OCI-LY7 (cell line): Measurements from ENCODE around the gene PRMT2. TPM values are rescaled to one million over a fixed set of nuclear protein-coding genes. Genes with fewer than 3 reads are reported as not detected.

ENCODE experiments used
- BruUV-seq: library from RNA; stranded (reverse); fragments of 400-500 nt; replicated peaks from 2 replicates; lab custom pipeline; 2021; lab: Mats Ljungman, UMichigan
- CTCF ChIA-PET: fragments of 300-600 bp; sonication (Branson Sonifier 250); formaldehyde crosslinking; loops from one replicate; lab custom pipeline; 2022; ENCODE audit warnings: antibody characterized with exemption; ENCODE audit not compliant: unreplicated experiment; lab: Charles Lee
- POLR2A ChIA-PET: fragments of 300-600 bp; sonication (Branson Sonifier 250); formaldehyde crosslinking; loops from one replicate; lab custom pipeline; 2022; ENCODE audit warnings: antibody characterized with exemption; lab: Charles Lee
- DNase-seq: peaks from one replicate; pipeline ENCODE4 v3.0.0-alpha.2; 2015; ENCODE audit warnings: low spot score
- H2AFZ ChIP-seq: fragments of 200-600 bp; sonication (generic), shearing (Covaris generic); 2 replicates; pipeline ENCODE4 v1.6.1; 2014; ENCODE audit warnings: mild to moderate bottlenecking, antibody characterized with exemption, low read length, moderate library complexity
- H3K27ac ChIP-seq: fragments of 200-600 bp; sonication (generic); 2 replicates; pipeline ENCODE4 v1.5.1; 2014; ENCODE audit warnings: mixed run types, low read depth, mild to moderate bottlenecking, moderate library complexity, low read length, inconsistent platforms; ENCODE audit not compliant: poor library complexity, severe bottlenecking
- H3K36me3 ChIP-seq: fragments of 200-600 bp; sonication (generic); 2 replicates; pipeline ENCODE4 v1.6.1; 2014; ENCODE audit warnings: mild to moderate bottlenecking, antibody characterized with exemption, low read length, moderate library complexity, mixed read lengths; ENCODE audit not compliant: insufficient read depth
- H3K4me1 ChIP-seq: fragments of 200-600 bp; sonication (generic); 2 replicates; pipeline ENCODE4 v1.5.1; 2014; ENCODE audit warnings: mild to moderate bottlenecking, low read length; ENCODE audit not compliant: insufficient read depth, poor library complexity, severe bottlenecking
- H3K4me2 ChIP-seq: fragments of 200-600 bp; sonication (generic); 2 replicates; pipeline ENCODE4 v1.6.1; 2014; ENCODE audit warnings: mild to moderate bottlenecking, low read length
- H3K4me3 ChIP-seq: fragments of 200-600 bp; sonication (generic); 2 replicates; pipeline ENCODE4 v1.5.1; 2014; ENCODE audit warnings: mild to moderate bottlenecking, low read depth, low read length; ENCODE audit not compliant: poor library complexity, severe bottlenecking
- H3K79me2 ChIP-seq: fragments of 200-600 bp; sonication (generic); 2 replicates; pipeline ENCODE4 v1.6.1; 2016; ENCODE audit warnings: low read depth, mild to moderate bottlenecking, low read length, moderate library complexity, mixed read lengths; ENCODE audit not compliant: insufficient read depth
- H3K9me2 ChIP-seq: fragments of 200-600 bp; sonication (generic); 2 replicates; pipeline ENCODE4 v1.6.1; 2016; ENCODE audit warnings: mild to moderate bottlenecking, low read length, mixed read lengths; ENCODE audit not compliant: insufficient read depth
- H3K9me3 ChIP-seq: fragments of 200-600 bp; sonication (generic); 2 replicates; pipeline ENCODE4 v1.6.1; 2014; ENCODE audit warnings: mild to moderate bottlenecking, mixed run types, low read length, mixed read lengths
- H4K20me1 ChIP-seq: fragments of 200-600 bp; sonication (generic); 2 replicates; pipeline ENCODE4 v1.6.1; 2014; ENCODE audit warnings: mild to moderate bottlenecking, antibody characterized with exemption, low read length, moderate library complexity, mixed read lengths; ENCODE audit not compliant: insufficient read depth
- EZH2phosphoT487 ChIP-seq: fragments of 200-600 bp; sonication (generic); IDR thresholded peaks from 2 replicates; pipeline ENCODE4 v1.6.1; 2018; ENCODE audit warnings: low read depth, borderline replicate concordance, mild to moderate bottlenecking, mixed run types, antibody characterized with exemption, low read length, moderate library complexity, mixed read lengths
- intact Hi-C: fragments of 100-400 bp; cut with micrococcal nuclease; formaldehyde crosslinking; loops from one replicate; pipeline ENCODE4 v1.10.0; 2022; ENCODE audit not compliant: unreplicated experiment
- total RNA-seq, 2 experiments: library from RNA; depleted of rRNA in 1 of 2; stranded (reverse); fragments of >200 nt in 1 of 2; shearing (Covaris generic) in 1 of 2; gene quantifications; 2 replicates each; pipeline ENCODE4 v1.2.3, GENCODE V29; 2014 to 2022
- TF ChIP-seq, protein P1 (sequence below): fragments of 200-600 bp; sonication (generic); conservative IDR thresholded peaks from 2 replicates; pipeline ENCODE4 v1.5.1; 2014; ENCODE audit warnings: mild to moderate bottlenecking, antibody characterized with exemption, low read length, moderate library complexity, mixed read lengths

Gene PRMT2
- total RNA-seq, 2 experiments from 2014 or later = 30.5 to 32.8 TPM

DNA sequence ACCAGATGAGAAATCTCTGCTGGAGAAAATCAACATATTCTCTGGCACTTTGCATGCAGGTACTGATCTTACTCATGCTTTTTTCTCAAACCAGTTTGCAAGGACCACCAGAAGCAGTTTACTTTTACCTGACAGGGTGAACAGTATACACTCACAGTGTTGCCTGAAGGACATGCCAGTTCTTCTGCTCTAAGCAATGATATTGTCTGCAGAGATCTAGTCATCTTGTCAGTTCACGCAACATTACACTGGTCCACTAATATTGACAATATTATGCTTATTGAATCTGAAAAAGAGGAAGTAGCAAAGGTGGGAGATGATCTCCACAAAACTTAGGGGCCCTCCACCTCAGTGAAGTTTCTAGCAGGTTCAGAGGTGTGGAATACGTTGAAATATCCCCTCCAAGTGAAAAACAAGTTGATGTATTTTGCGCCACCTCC, 26.8 kb upstream of the PRMT2 start:
- H3K4me1 ChIP-seq = no peaks in the 10 kb centered on the region
- POLR2A ChIA-PET = interaction anchor here (1.5 kb wide), 1 partner anchor 26 kb away, joined by 3 read pairs; the partner anchor contains the start of gene PRMT2

DNA sequence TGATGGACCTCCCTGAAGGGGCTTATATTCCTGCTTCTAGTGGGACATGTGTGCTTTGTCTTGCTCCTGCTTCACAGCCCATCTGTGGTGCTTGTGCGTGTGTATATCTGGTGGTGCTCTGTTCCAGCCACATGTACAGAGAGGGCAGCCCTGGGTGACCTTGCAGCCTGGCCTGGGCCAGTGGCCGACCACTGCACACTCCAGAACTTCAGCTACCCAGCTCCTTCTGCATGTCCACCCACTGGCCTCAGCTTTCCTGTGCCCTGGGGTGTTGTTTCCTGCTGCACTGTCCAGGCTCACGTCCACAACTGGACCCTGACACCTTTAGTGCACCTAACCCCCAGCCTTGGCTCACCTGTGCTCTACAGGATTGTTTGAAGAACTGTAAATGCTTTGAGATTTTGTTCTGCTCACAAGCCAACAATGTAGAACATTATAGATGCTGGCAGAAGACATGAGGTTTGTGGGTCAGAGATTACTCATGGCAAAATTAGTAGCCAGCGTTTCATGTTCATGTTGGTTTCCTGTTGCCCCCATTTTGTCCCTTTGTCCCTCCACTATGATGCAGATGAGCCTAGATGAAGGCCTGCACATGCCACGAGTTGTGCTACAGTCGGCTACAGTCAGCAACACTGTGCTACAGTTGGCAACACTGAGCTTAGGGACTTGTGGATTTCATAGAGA, 25.3 kb upstream of the PRMT2 start:
- Histone ChIP-seq H3K4me2 (no peak overlapping the region), H3K27ac (no peak overlapping the region), H3K9me2 (no peaks in the 10 kb centered on the region), H2AFZ (no peak overlapping the region), H3K36me3 (no peaks in the 10 kb centered on the region), H4K20me1 (no peaks in the 10 kb centered on the region), H3K4me3 (no peak overlapping the region), H3K4me1 (no peaks in the 10 kb centered on the region), H3K9me3 (no peaks in the 10 kb centered on the region), H3K79me2 (no peaks in the 10 kb centered on the region)
- TF ChIP-seq EZH2phosphoT487 = no peak
- TF ChIP-seq, protein P1, sequence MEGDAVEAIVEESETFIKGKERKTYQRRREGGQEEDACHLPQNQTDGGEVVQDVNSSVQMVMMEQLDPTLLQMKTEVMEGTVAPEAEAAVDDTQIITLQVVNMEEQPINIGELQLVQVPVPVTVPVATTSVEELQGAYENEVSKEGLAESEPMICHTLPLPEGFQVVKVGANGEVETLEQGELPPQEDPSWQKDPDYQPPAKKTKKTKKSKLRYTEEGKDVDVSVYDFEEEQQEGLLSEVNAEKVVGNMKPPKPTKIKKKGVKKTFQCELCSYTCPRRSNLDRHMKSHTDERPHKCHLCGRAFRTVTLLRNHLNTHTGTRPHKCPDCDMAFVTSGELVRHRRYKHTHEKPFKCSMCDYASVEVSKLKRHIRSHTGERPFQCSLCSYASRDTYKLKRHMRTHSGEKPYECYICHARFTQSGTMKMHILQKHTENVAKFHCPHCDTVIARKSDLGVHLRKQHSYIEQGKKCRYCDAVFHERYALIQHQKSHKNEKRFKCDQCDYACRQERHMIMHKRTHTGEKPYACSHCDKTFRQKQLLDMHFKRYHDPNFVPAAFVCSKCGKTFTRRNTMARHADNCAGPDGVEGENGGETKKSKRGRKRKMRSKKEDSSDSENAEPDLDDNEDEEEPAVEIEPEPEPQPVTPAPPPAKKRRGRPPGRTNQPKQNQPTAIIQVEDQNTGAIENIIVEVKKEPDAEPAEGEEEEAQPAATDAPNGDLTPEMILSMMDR = no peak
- ChIA-PET POLR2A (no interaction called here), CTCF (no interaction called here)
- no peak for DNase-seq
- intact Hi-C loops = no loop called here
- no TSS peak for BruUV-seq

More for the DNA sequence above, 26.8 kb upstream of the PRMT2 start:
- no peak for DNase-seq
- H4K20me1 ChIP-seq = no peaks in the 10 kb centered on the region
- H3K9me2 ChIP-seq = no peaks in the 10 kb centered on the region
- no peak overlapping the region for H3K4me3 ChIP-seq
- intact Hi-C loops = no loop called here
- CTCF ChIA-PET = interaction anchor here (0.6 kb wide), 1 partner anchor 1289 kb away, joined by 3 read pairs; no protein-coding TSS in a partner anchor
- H3K27ac ChIP-seq = no peak overlapping the region
- no peaks in the 10 kb centered on the region for H3K79me2 ChIP-seq
- no peaks in the 10 kb centered on the region for H3K36me3 ChIP-seq
- no TSS peak for BruUV-seq
- H3K9me3 ChIP-seq = no peaks in the 10 kb centered on the region
- no peak for TF ChIP-seq EZH2phosphoT487
- TF ChIP-seq, protein P1 = no peak
- H2AFZ ChIP-seq = no peak overlapping the region
- no peak overlapping the region for H3K4me2 ChIP-seq

DNA sequence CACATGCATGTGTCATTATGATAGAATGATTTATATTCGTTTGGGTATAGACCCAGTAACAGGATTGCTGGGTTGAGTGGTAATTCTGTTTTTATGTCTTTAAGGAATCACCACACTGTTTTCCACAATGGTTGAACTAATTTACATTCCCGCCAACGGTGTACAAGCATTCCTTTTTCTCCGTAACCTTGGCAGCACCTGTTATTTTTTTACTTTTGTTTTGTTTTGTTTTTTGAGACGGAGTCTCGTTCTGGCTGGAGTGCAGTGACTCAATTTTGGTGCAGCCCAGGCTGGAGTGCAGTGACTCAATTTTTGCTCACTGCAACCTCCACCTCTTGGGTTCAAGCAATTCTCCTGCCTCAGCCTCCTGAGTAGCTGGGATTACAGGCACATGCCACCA, 22.1 kb upstream of the PRMT2 start:
- H3K27ac ChIP-seq = no peak overlapping the region
- no peak overlapping the region for H3K4me2 ChIP-seq
- ChIA-PET CTCF (no interaction called here), POLR2A (no interaction called here)
- no peak overlapping the region for H3K4me3 ChIP-seq
- BruUV-seq = no TSS peak
- no peak overlapping the region for H2AFZ ChIP-seq
- no peak for DNase-seq
- intact Hi-C loops = no loop called here
- TF ChIP-seq, protein P1 = no peak
- no peak for TF ChIP-seq EZH2phosphoT487
- H3K79me2 ChIP-seq = no peaks in the 10 kb centered on the region
- no peaks in the 10 kb centered on the region for H3K36me3 ChIP-seq
- no peaks in the 10 kb centered on the region for H3K9me2 ChIP-seq
- no peaks in the 10 kb centered on the region for H4K20me1 ChIP-seq
- no peaks in the 10 kb centered on the region for H3K9me3 ChIP-seq
- no peaks in the 10 kb centered on the region for H3K4me1 ChIP-seq
